Measurements from ENCODE around the gene SLC2A4RG.

DNA sequence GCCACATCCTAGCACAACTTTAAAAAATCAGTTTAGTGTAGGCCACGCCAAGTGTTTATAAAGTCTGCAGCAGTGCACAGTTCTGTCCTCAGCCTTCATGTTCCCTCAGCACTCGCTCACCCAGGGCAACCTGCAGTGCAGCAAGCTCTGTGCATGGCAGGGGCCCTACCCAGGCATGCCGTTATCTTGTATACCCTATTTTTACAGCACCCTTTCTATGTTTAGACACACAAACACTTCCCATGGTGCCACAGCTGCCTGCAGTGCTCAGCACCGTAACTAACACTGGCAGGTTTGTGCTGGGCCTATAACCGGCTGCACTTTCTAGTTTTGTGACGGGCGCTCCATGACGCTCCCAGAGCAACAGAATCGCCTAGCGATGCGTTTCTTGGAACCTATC is 47.7 kb downstream of the SLC2A4RG start:
- no peak for TF ChIP-seq CTCF (IDR thresholded peaks at IDR 0.05)
- no peak for TF ChIP-seq POLR2A (IDR thresholded peaks at IDR 0.05)
